HEK293 (cell line): ENCODE results near the gene ZKSCAN3.

Experiments used
- CTCF ChIA-PET: fragments of 350-600 bp; formaldehyde crosslinking; extraction: SDS; loops from one replicate; lab custom pipeline; 2021; ENCODE audit warnings: antibody characterized with exemption; lab: Yijun Ruan, JAX
- POLR2A ChIA-PET: fragments of 300-600 bp; formaldehyde crosslinking; extraction: SDS; loops from one replicate; lab custom pipeline; 2020; ENCODE audit warnings: antibody characterized with exemption, inconsistent platforms; lab: Yijun Ruan, JAX
- H3K27ac ChIP-seq: fragments of 200-500 bp; sonication (Bioruptor generic); 2 replicates; pipeline ENCODE4 v1.5.1; 2014; ENCODE audit warnings: low read depth, low read length, control low read depth, inconsistent platforms; ENCODE audit errors: extremely low read depth
- H3K36me3 ChIP-seq, 2 experiments: fragments of 200-500 bp in 1 of 2; sonication (Bioruptor generic) in 1 of 2; 1 replicate in 1 of 2; 2 replicates in 1 of 2; pipeline ENCODE4 v1.5.1; 2014 to 2017; ENCODE audit warnings: inconsistent platforms in 2 of 2, low read length in 2 of 2; ENCODE audit not compliant: control insufficient read depth in 2 of 2, insufficient read depth in 1 of 2
- H3K4me1 ChIP-seq: fragments of 200-500 bp; sonication (Bioruptor generic); 2 replicates; pipeline ENCODE4 v1.5.1; 2014; ENCODE audit warnings: mild to moderate bottlenecking, low read length, inconsistent platforms; ENCODE audit not compliant: control insufficient read depth, insufficient read depth
- H3K4me3 ChIP-seq: 2 replicates; pipeline ENCODE4 v1.5.1; 2011; ENCODE audit warnings: low read depth, mild to moderate bottlenecking, control low read depth, low read length, moderate library complexity
- H3K9me3 ChIP-seq: fragments of 200-500 bp; sonication (Bioruptor generic); 2 replicates; pipeline ENCODE4 v1.5.1; 2014; ENCODE audit warnings: low read depth, low read length, inconsistent platforms; ENCODE audit not compliant: control insufficient read depth, insufficient read depth
- BCL11B ChIP-seq: fragments of 450-650 bp; formaldehyde crosslinking; IDR thresholded peaks from 2 replicates; pipeline ENCODE4 v1.5.1; 2016; ENCODE audit warnings: low read depth, missing biosample characterization, missing genetic modification characterization
- GLIS1 ChIP-seq: fragments of 450-650 bp; formaldehyde crosslinking; IDR thresholded peaks from 2 replicates; pipeline ENCODE4 v1.5.1; 2016; ENCODE audit warnings: missing biosample characterization, missing genetic modification characterization
- GLIS2 ChIP-seq: fragments of 450-650 bp; formaldehyde crosslinking; IDR thresholded peaks from 2 replicates; pipeline ENCODE4 v1.5.1; 2016; ENCODE audit warnings: missing biosample characterization, missing genetic modification characterization
- KLF1 ChIP-seq: fragments of 450-650 bp; formaldehyde crosslinking; IDR thresholded peaks from 2 replicates; pipeline ENCODE4 v1.5.1; 2016; ENCODE audit warnings: missing biosample characterization, missing genetic modification characterization
- SETDB1 ChIP-seq: IDR thresholded peaks from one replicate; pipeline ENCODE4 v1.6.1; 2017; ENCODE audit warnings: mild to moderate bottlenecking, low read length, moderate library complexity, mixed read lengths; ENCODE audit not compliant: insufficient read length
- ZBTB8A ChIP-seq: fragments of 450-650 bp; formaldehyde crosslinking; IDR thresholded peaks from 2 replicates; pipeline ENCODE4 v1.5.1; 2016; ENCODE audit warnings: missing biosample characterization, missing genetic modification characterization
- ZNF16 ChIP-seq: fragments of 450-650 bp; formaldehyde crosslinking; IDR thresholded peaks from 2 replicates; pipeline ENCODE4 v1.5.1; 2016; ENCODE audit warnings: low read depth, missing biosample characterization, missing genetic modification characterization
- ZNF174 ChIP-seq: fragments of 450-650 bp; formaldehyde crosslinking; IDR thresholded peaks from 2 replicates; pipeline ENCODE4 v1.5.0; 2017; ENCODE audit warnings: missing biosample characterization, mild to moderate bottlenecking, missing genetic modification characterization
- ZNF175 ChIP-seq: fragments of 450-650 bp; formaldehyde crosslinking; IDR thresholded peaks from 2 replicates; pipeline ENCODE4 v1.5.1; 2016; ENCODE audit warnings: missing biosample characterization, missing genetic modification characterization
- ZNF24 ChIP-seq: fragments of 450-650 bp; formaldehyde crosslinking; IDR thresholded peaks from 2 replicates; pipeline ENCODE4 v1.5.1; 2016; ENCODE audit warnings: missing biosample characterization, missing genetic modification characterization
- ZNF292 ChIP-seq: fragments of 450-650 bp; formaldehyde crosslinking; IDR thresholded peaks from 2 replicates; pipeline ENCODE4 v1.5.1; 2016; ENCODE audit warnings: low read depth, missing biosample characterization, missing genetic modification characterization, borderline replicate concordance
- ZNF302 ChIP-seq: fragments of 450-650 bp; formaldehyde crosslinking; IDR thresholded peaks from 2 replicates; pipeline ENCODE4 v1.5.1; 2016; ENCODE audit warnings: missing biosample characterization, missing genetic modification characterization, low read depth
- ZNF311 ChIP-seq: fragments of 450-650 bp; formaldehyde crosslinking; IDR thresholded peaks from 2 replicates; pipeline ENCODE4 v1.5.1; 2017; ENCODE audit warnings: missing biosample characterization, missing genetic modification characterization, borderline replicate concordance
- ZNF350 ChIP-seq: fragments of 450-650 bp; formaldehyde crosslinking; IDR thresholded peaks from 2 replicates; pipeline ENCODE4 v1.5.0; 2017; ENCODE audit warnings: missing biosample characterization, mild to moderate bottlenecking, missing genetic modification characterization
- ZNF362 ChIP-seq: fragments of 450-650 bp; formaldehyde crosslinking; IDR thresholded peaks from 2 replicates; pipeline ENCODE4 v1.5.1; 2016; ENCODE audit warnings: missing biosample characterization, missing genetic modification characterization
- ZNF398 ChIP-seq: fragments of 450-650 bp; formaldehyde crosslinking; IDR thresholded peaks from 2 replicates; pipeline ENCODE4 v1.5.1; 2017; ENCODE audit warnings: missing biosample characterization, missing genetic modification characterization
- ZNF558 ChIP-seq: fragments of 450-650 bp; formaldehyde crosslinking; IDR thresholded peaks from 2 replicates; pipeline ENCODE4 v1.5.1; 2016; ENCODE audit warnings: missing biosample characterization, missing genetic modification characterization
- ZNF560 ChIP-seq: fragments of 450-650 bp; formaldehyde crosslinking; IDR thresholded peaks from 2 replicates; pipeline ENCODE4 v1.5.1; 2017; ENCODE audit warnings: missing biosample characterization, missing genetic modification characterization, borderline replicate concordance
- ZNF596 ChIP-seq: fragments of 450-650 bp; IDR thresholded peaks from 2 replicates; pipeline ENCODE4 v1.5.0; 2018; ENCODE audit warnings: missing biosample characterization, mild to moderate bottlenecking, missing genetic modification characterization, moderate library complexity
- ZNF600 ChIP-seq: fragments of 450-650 bp; formaldehyde crosslinking; IDR thresholded peaks from 2 replicates; pipeline ENCODE4 v1.5.1; 2016; ENCODE audit warnings: missing biosample characterization, missing genetic modification characterization
- ZNF677 ChIP-seq: fragments of 450-650 bp; IDR thresholded peaks from 2 replicates; pipeline ENCODE4 v1.5.0; 2018; ENCODE audit warnings: missing biosample characterization, mild to moderate bottlenecking, missing genetic modification characterization, moderate library complexity
- ZNF785 ChIP-seq: fragments of 450-650 bp; formaldehyde crosslinking; IDR thresholded peaks from 2 replicates; pipeline ENCODE4 v1.5.1; 2016; ENCODE audit warnings: missing biosample characterization, missing genetic modification characterization
- ZNF843 ChIP-seq: fragments of 450-650 bp; formaldehyde crosslinking; IDR thresholded peaks from 2 replicates; pipeline ENCODE4 v1.5.1; 2016; ENCODE audit warnings: missing biosample characterization, missing genetic modification characterization
- ZXDB ChIP-seq: fragments of 450-650 bp; formaldehyde crosslinking; IDR thresholded peaks from 2 replicates; pipeline ENCODE4 v1.5.1; 2016; ENCODE audit warnings: missing biosample characterization, missing genetic modification characterization
- TF ChIP-seq, protein P1 (sequence below): fragments of 450-650 bp; formaldehyde crosslinking; IDR thresholded peaks from 2 replicates; pipeline ENCODE4 v1.5.1; 2017; ENCODE audit warnings: missing biosample characterization, missing genetic modification characterization

The ZKSCAN3 gene

GRCh38 chr6:28371706-28372451, 22.1 kb downstream of the ZKSCAN3 start:
- peaks cover 10 to 16% of the 10 kb centered on the region in 2 experiments for H3K36me3 ChIP-seq
- no peak overlapping the region for H3K4me3 ChIP-seq
- no peaks in the 10 kb centered on the region for H3K4me1 ChIP-seq
- H3K27ac ChIP-seq, result no peak overlapping the region
- CTCF ChIA-PET, result interaction anchor here (0.6 to 2.2 kb wide), 4 partner anchors 12 to 457 kb away, joined by 3 to 12 read pairs (median 4); no protein-coding TSS in a partner anchor
- TF ChIP-seq ZNF843 (tag by site-specific recombination), result no peak
- no peak for TF ChIP-seq ZNF362 (tag by site-specific recombination)
- TF ChIP-seq ZNF596 (tag by site-specific recombination), result no peak
- TF ChIP-seq ZNF24, result no peak
- no peak for TF ChIP-seq ZBTB8A
- no peak for TF ChIP-seq ZNF560 (tag by site-specific recombination)
- no peak for TF ChIP-seq ZNF16 (tag by site-specific recombination)
- no peak for TF ChIP-seq SETDB1
- no peak for TF ChIP-seq ZNF174 (tag by site-specific recombination)
- no peak for TF ChIP-seq ZXDB (tag by site-specific recombination)
- no peak for TF ChIP-seq ZNF398 (tag by site-specific recombination)
- no peak for TF ChIP-seq ZNF600 (tag by site-specific recombination)
- TF ChIP-seq, all 188 proteins: peak for 0
- no peaks in the 10 kb centered on the region for H3K9me3 ChIP-seq
- POLR2A ChIA-PET, result interaction anchor here (0.6 to 1.5 kb wide), 2 partner anchors 37 to 376 kb away, joined by 3 to 4 read pairs; no protein-coding TSS in a partner anchor

DNA sequence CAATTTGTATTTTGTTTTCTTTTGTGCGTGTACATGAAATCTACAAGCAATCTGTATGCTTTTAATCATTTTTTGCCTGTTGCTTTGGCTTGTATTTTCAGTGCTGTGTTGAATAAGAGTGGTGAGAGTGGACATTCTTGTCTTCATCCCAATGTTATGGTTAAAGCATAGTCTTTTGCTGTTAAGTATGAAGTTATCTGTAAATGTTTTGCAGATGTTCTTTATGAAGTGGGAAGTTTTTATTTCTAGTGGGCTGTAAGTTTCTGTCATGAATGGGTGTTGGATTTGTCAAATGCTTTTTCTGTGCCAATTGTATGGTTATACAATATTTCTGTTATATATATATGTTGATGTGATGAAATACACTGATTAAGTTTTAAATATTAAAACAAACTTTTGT, 24.2 kb downstream of the ZKSCAN3 start:
- Histone ChIP-seq H3K36me3 (peaks cover 17 to 18% of the 10 kb centered on the region in 2 experiments), H3K4me3 (no peak overlapping the region), H3K27ac (no peak overlapping the region), H3K9me3 (no peaks in the 10 kb centered on the region), H3K4me1 (no peaks in the 10 kb centered on the region)
- TF ChIP-seq ZNF677 (tag by site-specific recombination), result peak; percentile 47; the same call in 1 of the 2 replicates
- TF ChIP-seq ZNF558 (tag by site-specific recombination), result no peak
- ChIA-PET POLR2A (no interaction called here), CTCF (no interaction called here)

- TF ChIP-seq ZNF16 (tag by site-specific recombination) (no peak), ZNF292 (tag by site-specific recombination) (no peak), GLIS1 (tag by site-specific recombination) (no peak), ZNF350 (tag by site-specific recombination) (no peak), GLIS2 (tag by site-specific recombination) (no peak), KLF1 (tag by site-specific recombination) (no peak), ZNF785 (tag by site-specific recombination) (no peak), BCL11B (tag by site-specific recombination) (no peak), ZNF311 (tag by site-specific recombination) (no peak), ZNF175 (no peak), ZBTB8A (no peak), ZNF302 (tag by site-specific recombination) (no peak)
- TF ChIP-seq, protein P1, sequence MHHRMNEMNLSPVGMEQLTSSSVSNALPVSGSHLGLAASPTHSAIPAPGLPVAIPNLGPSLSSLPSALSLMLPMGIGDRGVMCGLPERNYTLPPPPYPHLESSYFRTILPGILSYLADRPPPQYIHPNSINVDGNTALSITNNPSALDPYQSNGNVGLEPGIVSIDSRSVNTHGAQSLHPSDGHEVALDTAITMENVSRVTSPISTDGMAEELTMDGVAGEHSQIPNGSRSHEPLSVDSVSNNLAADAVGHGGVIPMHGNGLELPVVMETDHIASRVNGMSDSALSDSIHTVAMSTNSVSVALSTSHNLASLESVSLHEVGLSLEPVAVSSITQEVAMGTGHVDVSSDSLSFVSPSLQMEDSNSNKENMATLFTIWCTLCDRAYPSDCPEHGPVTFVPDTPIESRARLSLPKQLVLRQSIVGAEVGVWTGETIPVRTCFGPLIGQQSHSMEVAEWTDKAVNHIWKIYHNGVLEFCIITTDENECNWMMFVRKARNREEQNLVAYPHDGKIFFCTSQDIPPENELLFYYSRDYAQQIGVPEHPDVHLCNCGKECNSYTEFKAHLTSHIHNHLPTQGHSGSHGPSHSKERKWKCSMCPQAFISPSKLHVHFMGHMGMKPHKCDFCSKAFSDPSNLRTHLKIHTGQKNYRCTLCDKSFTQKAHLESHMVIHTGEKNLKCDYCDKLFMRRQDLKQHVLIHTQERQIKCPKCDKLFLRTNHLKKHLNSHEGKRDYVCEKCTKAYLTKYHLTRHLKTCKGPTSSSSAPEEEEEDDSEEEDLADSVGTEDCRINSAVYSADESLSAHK (tag by site-specific recombination), result no peak
- peaks cover 46 to 57% of the 10 kb centered on the region in 2 experiments for H3K36me3 ChIP-seq
- CTCF ChIA-PET, result interaction anchor here (0.6 kb wide), 1 partner anchor 87 kb away, joined by 6 read pairs; no protein-coding TSS in a partner anchor
Observed at GRCh38 chr6:28377879-28378278, 28.1 kb downstream of the ZKSCAN3 start.

More at GRCh38 chr6:28377879-28378278, 28.1 kb downstream of the ZKSCAN3 start:
- no peaks in the 10 kb centered on the region for H3K9me3 ChIP-seq
- no peaks in the 10 kb centered on the region for H3K4me1 ChIP-seq
- POLR2A ChIA-PET, result interaction anchor here (0.7 kb wide), 1 partner anchor 39 kb away, joined by 3 read pairs; no protein-coding TSS in a partner anchor
- H3K27ac ChIP-seq, result no peak overlapping the region
- no peak overlapping the region for H3K4me3 ChIP-seq
